H1 (cell line): ENCODE measurements around the gene VOPP1. TPM values are rescaled to one million over a fixed set of nuclear protein-coding genes. Genes with fewer than 3 reads are reported as not detected.

Experiments used
- CTCF ChIA-PET: fragments of 300-600 bp; sonication (Branson Sonifier 250); formaldehyde crosslinking; loops from one replicate; lab custom pipeline; 2021; ENCODE audit not compliant: partially characterized antibody; lab: Charles Lee
- POLR2A ChIA-PET: fragments of 300-600 bp; sonication (Branson Sonifier 250); formaldehyde crosslinking; loops from one replicate; lab custom pipeline; 2021; ENCODE audit warnings: inconsistent platforms; ENCODE audit not compliant: partially characterized antibody; lab: Charles Lee
- DNase-seq, 2 experiments: peaks; one replicate each; pipeline versions ENCODE4 v3.0.0 to v3.0.0-alpha.2; 2010 to 2022; ENCODE audit warnings: low spot score in 2 of 2, low read depth in 1 of 2, mixed read lengths in 1 of 2
- FAIRE-seq: peaks from 2 replicates; lab custom pipeline; 2011; peaks lifted over from hg19 to GRCh38; lab: Jason Lieb, UNC
- H2AFZ ChIP-seq: 2 replicates; pipeline ENCODE4 v1.8.1; 2012; ENCODE audit warnings: low read length, inconsistent platforms
- H2AK5ac ChIP-seq: 2 replicates; pipeline ENCODE4 v1.6.1; 2013; ENCODE audit warnings: low read depth, low read length
- H2BK120ac ChIP-seq: replicated peaks from 2 replicates; pipeline ENCODE3; 2013; ENCODE audit warnings: low read depth, low read length, inconsistent platforms
- H2BK12ac ChIP-seq: 2 replicates; pipeline ENCODE4 v1.6.1; 2013; ENCODE audit warnings: low read depth, low read length
- H2BK15ac ChIP-seq: 2 replicates; pipeline ENCODE4 v1.6.1; 2013; ENCODE audit warnings: low read length
- H2BK20ac ChIP-seq: 2 replicates; pipeline ENCODE4 v1.6.1; 2013; ENCODE audit warnings: low read length
- H2BK5ac ChIP-seq: 2 replicates; pipeline ENCODE4 v1.6.1; 2013; ENCODE audit warnings: low read depth, low read length
- H3K14ac ChIP-seq: 2 replicates; pipeline ENCODE4 v1.6.1; 2013; ENCODE audit warnings: inconsistent platforms; ENCODE audit not compliant: insufficient read length
- H3K18ac ChIP-seq: 2 replicates; pipeline ENCODE4 v1.6.1; 2013; ENCODE audit warnings: low read length; ENCODE audit errors: extremely low read depth
- H3K23ac ChIP-seq: 2 replicates; pipeline ENCODE4 v1.6.1; 2013; ENCODE audit warnings: inconsistent platforms; ENCODE audit not compliant: insufficient read length
- H3K23me2 ChIP-seq: 2 replicates; pipeline ENCODE4 v1.6.1; 2013; ENCODE audit warnings: low read depth, low read length
- H3K27ac ChIP-seq: 2 replicates; pipeline ENCODE4 v1.6.1; 2011; ENCODE audit warnings: low read depth, low read length, inconsistent platforms
- H3K27me3 ChIP-seq, 4 experiments: replicated peaks in 1 of 4; 1 replicate in 1 of 4; 2 replicates in 3 of 4; pipeline versions ENCODE4 v1.6.1 to v1.8.1; 2011 to 2013; ENCODE audit warnings: low read length in 3 of 4, mild to moderate bottlenecking in 3 of 4, inconsistent platforms in 2 of 4, mixed read lengths in 2 of 4, moderate library complexity in 1 of 4; ENCODE audit not compliant: control insufficient read depth in 3 of 4, insufficient read depth in 3 of 4; ENCODE audit errors: extremely low read depth in 1 of 4
- H3K36me3 ChIP-seq, 4 experiments: 2 replicates each; pipeline versions ENCODE4 v1.6.1 to v1.8.1; 2011 to 2013; ENCODE audit warnings: mild to moderate bottlenecking in 4 of 4, low read length in 3 of 4, moderate library complexity in 2 of 4, control low read depth in 1 of 4, inconsistent platforms in 1 of 4; ENCODE audit not compliant: insufficient read depth in 4 of 4, control insufficient read depth in 2 of 4
- H3K4ac ChIP-seq: replicated peaks from 2 replicates; pipeline ENCODE3; 2013; ENCODE audit warnings: low read length, low read depth, mixed read lengths, inconsistent platforms; ENCODE audit not compliant: insufficient read length
- H3K4me1 ChIP-seq, 4 experiments: replicated peaks in 1 of 4; 1 replicate in 1 of 4; 2 replicates in 3 of 4; pipeline versions ENCODE4 v1.6.1 to v1.8.1; 2011 to 2013; ENCODE audit warnings: low read length in 3 of 4, inconsistent platforms in 2 of 4, mixed read lengths in 1 of 4; ENCODE audit not compliant: insufficient read depth in 4 of 4, control insufficient read depth in 3 of 4
- H3K4me2 ChIP-seq, 2 experiments: 2 replicates each; pipeline versions ENCODE4 v1.6.1 to v1.8.1; 2011 to 2013; ENCODE audit warnings: low read depth in 2 of 2, low read length in 2 of 2, control low read depth in 1 of 2, inconsistent platforms in 1 of 2, mild to moderate bottlenecking in 1 of 2; ENCODE audit not compliant: insufficient read depth in 1 of 2
- H3K4me3 ChIP-seq, 4 experiments: fragments of 200-600, 300-600 bp in 1 of 4; sonication (generic), shearing (Covaris generic), sonication (Bioruptor Twin) in 1 of 4; 2 replicates each; pipeline versions ENCODE4 v1.5.1 to v1.8.1; 2011 to 2016; ENCODE audit warnings: low read length in 4 of 4, low read depth in 3 of 4, control low read depth in 2 of 4, inconsistent platforms in 2 of 4, mild to moderate bottlenecking in 2 of 4, mixed read lengths in 1 of 4, moderate library complexity in 1 of 4; ENCODE audit not compliant: insufficient read depth in 2 of 4; ENCODE audit errors: extremely low read depth in 1 of 4
- H3K56ac ChIP-seq: replicated peaks from 2 replicates; pipeline ENCODE3; 2013; ENCODE audit warnings: low read depth, mild to moderate bottlenecking, mixed read lengths, low read length, inconsistent platforms; ENCODE audit not compliant: insufficient read length
- H3K79me1 ChIP-seq: 2 replicates; pipeline ENCODE4 v1.6.1; 2013; ENCODE audit warnings: low read depth, low read length, control low read depth
- H3K79me2 ChIP-seq, 2 experiments: 2 replicates each; pipeline versions ENCODE4 v1.6.1 to v1.8.1; 2012 to 2013; ENCODE audit warnings: low read length in 2 of 2, mild to moderate bottlenecking in 2 of 2, inconsistent platforms in 1 of 2; ENCODE audit not compliant: insufficient read depth in 2 of 2, control insufficient read depth in 1 of 2
- H3K9ac ChIP-seq, 4 experiments: replicated peaks in 1 of 4; 1 replicate in 1 of 4; 2 replicates in 3 of 4; pipeline versions ENCODE4 v1.6.1 to v1.8.1; 2011 to 2013; ENCODE audit warnings: low read depth in 3 of 4, low read length in 3 of 4, control low read depth in 2 of 4, mild to moderate bottlenecking in 2 of 4, moderate library complexity in 2 of 4, inconsistent platforms in 1 of 4; ENCODE audit errors: extremely low read depth in 1 of 4
- H3K9me3 ChIP-seq, 2 experiments: 2 replicates each; pipeline versions ENCODE4 v1.6.1 to v1.8.1; 2012 to 2013; ENCODE audit warnings: mild to moderate bottlenecking in 2 of 2, moderate library complexity in 2 of 2, control low read depth in 1 of 2, inconsistent platforms in 1 of 2, low read depth in 1 of 2, low read length in 1 of 2, mixed read lengths in 1 of 2; ENCODE audit not compliant: insufficient read depth in 2 of 2
- H4K20me1 ChIP-seq, 2 experiments: replicated peaks in 1 of 2; 2 replicates each; pipeline versions ENCODE3 to v1.8.1; 2011 to 2013; ENCODE audit warnings: inconsistent platforms in 2 of 2, low read length in 2 of 2, mild to moderate bottlenecking in 1 of 2; ENCODE audit not compliant: insufficient read depth in 2 of 2, control insufficient read depth in 1 of 2
- H4K5ac ChIP-seq: 2 replicates; pipeline ENCODE4 v1.6.1; 2013; ENCODE audit warnings: low read length, low read depth, mixed read lengths, inconsistent platforms; ENCODE audit not compliant: insufficient read length
- H4K8ac ChIP-seq: 2 replicates; pipeline ENCODE4 v1.8.0; 2013; ENCODE audit warnings: mild to moderate bottlenecking, moderate library complexity, low read length, inconsistent platforms; ENCODE audit not compliant: insufficient read depth; ENCODE audit errors: extremely low read depth
- H4K91ac ChIP-seq: replicated peaks from 2 replicates; pipeline ENCODE3; 2013; ENCODE audit warnings: low read length, mixed read lengths, inconsistent platforms; ENCODE audit not compliant: insufficient read length
- BRCA1 ChIP-seq: IDR thresholded peaks from 2 replicates; pipeline ENCODE4 v1.6.1; 2012; ENCODE audit warnings: low read depth, low read length, improper control_type of control experiment
- CREB1 ChIP-seq: IDR thresholded peaks from 2 replicates; pipeline ENCODE4 v1.6.1; 2012; ENCODE audit warnings: inconsistent platforms
- FOSL1 ChIP-seq: IDR thresholded peaks from 2 replicates; pipeline ENCODE4 v1.6.1; 2011; ENCODE audit warnings: mild to moderate bottlenecking, low read depth, low read length, moderate library complexity; ENCODE audit not compliant: insufficient read depth
- GTF2F1 ChIP-seq: IDR thresholded peaks from 2 replicates; pipeline ENCODE4 v1.6.1; 2012; ENCODE audit warnings: low read depth, low read length, improper control_type of control experiment, borderline replicate concordance
- HDAC2 ChIP-seq, 2 experiments: fragments of 300-600 bp in 1 of 2; sonication (generic) in 1 of 2; IDR thresholded peaks; 2 replicates each; pipeline ENCODE4 v1.6.1; 2011 to 2012; ENCODE audit warnings: low read depth in 2 of 2, low read length in 2 of 2, mild to moderate bottlenecking in 2 of 2, moderate library complexity in 2 of 2, borderline replicate concordance in 1 of 2, inconsistent platforms in 1 of 2
- SIX5 ChIP-seq: IDR thresholded peaks from 2 replicates; pipeline ENCODE4 v1.6.1; 2011; ENCODE audit warnings: mild to moderate bottlenecking, low read depth, low read length
- TAF7 ChIP-seq: optimal IDR thresholded peaks from 2 replicates; pipeline ENCODE3; 2011; ENCODE audit warnings: low read depth, mild to moderate bottlenecking, inconsistent platforms, low read length, moderate library complexity, borderline replicate concordance
- TEAD4 ChIP-seq: IDR thresholded peaks from 2 replicates; pipeline ENCODE4 v1.6.1; 2012; ENCODE audit warnings: low read depth, low read length, inconsistent platforms, mixed read lengths
- WGBS, 2 experiments: shearing (Covaris generic) in 1 of 2; methylation state at CpG; one replicate each; pipeline versions ENCODE4 v1.1.6 to v1.1.7; 2013 to 2015; ENCODE audit warnings: low lambda C conversion rate in 2 of 2, mixed read lengths in 2 of 2, inconsistent platforms in 1 of 2, low coverage in 1 of 2, missing lambda C conversion rate in 1 of 2; ENCODE audit not compliant: insufficient replicate concordance in 2 of 2, insufficient coverage in 1 of 2, insufficient read length in 1 of 2; ENCODE audit errors: extremely low coverage in 1 of 2, missing lambda C conversion rate in 1 of 2; 5-methylcytosine and 5-hydroxymethylcytosine counted together
- polyA plus RNA-seq, 7 experiments: library from polyadenylated mRNA; depleted of rRNA in 3 of 7; stranded (reverse) in 5 of 7; unstranded in 2 of 7; fragments of >200 nt in 5 of 7; fragments of 200-250 nt in 2 of 7; gene quantifications; 1 replicate in 5 of 7; 2 replicates in 1 of 7; 4 replicates in 1 of 7; pipeline versions ENCODE4 v1.2.1 to v1.2.3, GENCODE V29; 2011 to 2013; ENCODE audit warnings: missing spikeins in 2 of 7, mixed read lengths in 2 of 7
- total RNA-seq: library from RNA; stranded (reverse); fragmentation: NEBNext Ultra II Directional; extraction: Animal tissue kit (Norgen Biotek cat#: 25700); gene quantifications from 2 replicates; pipeline ENCODE4 v1.2.1, GENCODE V29; 2021

Gene VOPP1
- total and polyA plus RNA-seq, 2 of the 8 experiments (the other 6 are each of a cell fraction or from before 2014, with no cell fraction given): 44.7 to 83.0 TPM

GRCh38 chr7:55593172-55593514 is 20.8 kb upstream of the VOPP1 start:
- WGBS, 2 experiments: 77% methylated on average over 4 of the region's 4 CpGs; no CpG with 5 or more reads in 1 of the 2 experiments
- H3K4me1 ChIP-seq: no peaks in the 10 kb centered on the region
- H4K5ac ChIP-seq: no peak overlapping the region
- H3K36me3 ChIP-seq: no peaks in the 10 kb centered on the region
- no peaks in the 10 kb centered on the region for H3K23me2 ChIP-seq
- no peak overlapping the region; the same call in 1 of the 2 replicates for H3K18ac ChIP-seq
- no peak overlapping the region for H2AK5ac ChIP-seq
- H3K9me3 ChIP-seq: no peaks in the 10 kb centered on the region
- peak overlapping the region; percentile 35; the same call in 1 of the 2 replicates for H4K8ac ChIP-seq
- H3K79me1 ChIP-seq: no peaks in the 10 kb centered on the region
- no peak for FAIRE-seq
- H2BK15ac ChIP-seq: no peak overlapping the region
- no peak overlapping the region for H2BK20ac ChIP-seq
- CTCF ChIA-PET: interaction anchor here (0.5 to 3.5 kb wide), 16 partner anchors 9 to 480 kb away, joined by 3 to 19 read pairs (median 4); no protein-coding TSS in a partner anchor
- H2AFZ ChIP-seq: no peak overlapping the region
- H3K27ac ChIP-seq: no peak overlapping the region
- H2BK120ac ChIP-seq: no peak overlapping the region
- H3K9ac ChIP-seq: no peak overlapping the region
- H3K4ac ChIP-seq: no peak overlapping the region
- H3K23ac ChIP-seq: no peak overlapping the region
- H3K4me2 ChIP-seq: no peak overlapping the region
- H4K20me1 ChIP-seq: peaks cover 0 to 2% of the 10 kb centered on the region in 2 experiments
- no peak for DNase-seq
- no peaks in the 10 kb centered on the region for H3K27me3 ChIP-seq
- H3K79me2 ChIP-seq: no peaks in the 10 kb centered on the region
- H3K14ac ChIP-seq: no peak overlapping the region
- POLR2A ChIA-PET: no interaction called here
- H2BK12ac ChIP-seq: no peak overlapping the region; the same call in 1 of the 2 replicates
- H4K91ac ChIP-seq: no peak overlapping the region
- no peak overlapping the region for H3K4me3 ChIP-seq
- H3K56ac ChIP-seq: no peak overlapping the region
- no peak overlapping the region for H2BK5ac ChIP-seq
- no peak for TF ChIP-seq GTF2F1
- no peak for TF ChIP-seq BRCA1
- no peak for TF ChIP-seq CREB1
- TF ChIP-seq TAF7: no peak
- no peak for TF ChIP-seq HDAC2 (IDR thresholded peaks at IDR 0.05; ENCODE audit: borderline replicate concordance in 1 of 2, low read depth in 2 of 2, low read length in 2 of 2)
- no peak for TF ChIP-seq SIX5
- no peak for TF ChIP-seq FOSL1
- no peak for TF ChIP-seq TEAD4
